Measurements from ENCODE around the gene OR1F1. TPM values are rescaled to one million over a fixed set of nuclear protein-coding genes. Genes with fewer than 3 reads are reported as not detected.

The OR1F1 gene
- total RNA-seq, 1 donor = not detected

GRCh38 chr16:3145660-3146059, 42.3 kb upstream of the OR1F1 start:
- TF ChIP-seq CTCF (IDR thresholded peaks at IDR 0.05; ENCODE audit: insufficient read depth, low read length) = no peak
- no peak for DNase-seq (ENCODE audit: low read depth)
- no peak overlapping the region for H3K4me3 ChIP-seq (ENCODE audit: low read depth, low read length)

GRCh38 chr16:3147046-3147756, 40.8 kb upstream of the OR1F1 start:
- DNase-seq (ENCODE audit: low read depth) = no peak
- TF ChIP-seq CTCF (IDR thresholded peaks at IDR 0.05; ENCODE audit: insufficient read depth, low read length) = no peak
- H3K4me3 ChIP-seq (ENCODE audit: low read depth, low read length) = no peak overlapping the region

- DNase-seq (ENCODE audit: low read depth) = no peak
- H3K4me3 ChIP-seq (ENCODE audit: low read depth, low read length) = no peak overlapping the region
- TF ChIP-seq CTCF (IDR thresholded peaks at IDR 0.05; ENCODE audit: insufficient read depth, low read length) = no peak
Observed at GRCh38 chr16:3147757-3148104, 40.3 kb upstream of the OR1F1 start.

- no peak overlapping the region for H3K4me3 ChIP-seq (ENCODE audit: low read depth, low read length)
- no peak for DNase-seq (ENCODE audit: low read depth)
- no peak for TF ChIP-seq CTCF (IDR thresholded peaks at IDR 0.05; ENCODE audit: insufficient read depth, low read length)
Observed at GRCh38 chr16:3148256-3149192, 39.5 kb upstream of the OR1F1 start.

- no peak overlapping the region for H3K4me3 ChIP-seq (ENCODE audit: low read depth, low read length)
- no peak for TF ChIP-seq CTCF (IDR thresholded peaks at IDR 0.05; ENCODE audit: insufficient read depth, low read length)
- no peak for DNase-seq (ENCODE audit: low read depth)
Observed at GRCh38 chr16:3149193-3149530, 38.8 kb upstream of the OR1F1 start.

- peak; percentile 39 for DNase-seq (ENCODE audit: low read depth)
- H3K4me3 ChIP-seq (ENCODE audit: low read depth, low read length) = peak overlapping the region; percentile 81
- TF ChIP-seq CTCF (IDR thresholded peaks at IDR 0.05; ENCODE audit: insufficient read depth, low read length) = peak; percentile 39
Observed at GRCh38 chr16:3149630-3150345, 38.2 kb upstream of the OR1F1 start.

All from fibroblast of the aortic adventitia (primary cell).